G401.6 (cell line): Measurements from ENCODE around the gene SMARCD3.

ENCODE experiments used
- FAIRE-seq: peaks from 2 replicates; lab custom pipeline; 2012; peaks lifted over from hg19 to GRCh38; lab: Jason Lieb, UNC

SMARCD3 gene

DNA sequence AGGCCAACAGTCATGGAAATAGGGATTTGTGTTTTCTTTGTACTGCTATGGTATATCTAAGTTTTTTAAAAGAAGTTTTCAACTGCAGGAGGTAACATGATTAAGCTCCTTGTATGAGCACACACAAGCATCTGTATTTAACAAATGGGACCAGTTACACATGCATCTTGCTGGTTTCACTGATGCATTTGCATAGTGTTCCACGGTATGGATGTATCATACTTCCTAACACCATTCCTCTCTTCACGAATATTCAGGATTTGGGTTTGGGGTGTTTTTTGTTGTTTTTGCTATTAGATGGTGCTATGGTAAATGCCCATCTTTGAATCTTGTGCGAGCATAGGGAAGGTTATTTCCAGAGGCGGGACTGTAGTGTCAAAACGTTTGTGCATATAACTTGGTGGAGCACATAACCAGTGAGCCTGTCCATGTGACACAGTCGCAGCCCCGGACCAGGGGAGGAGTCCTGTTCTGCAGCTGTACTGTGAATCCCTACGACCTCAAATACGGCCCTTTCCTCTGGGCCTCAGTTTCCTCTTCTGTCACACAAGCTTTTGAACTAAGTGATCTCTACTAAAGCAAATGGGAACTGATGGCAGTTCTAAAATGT lies 40.1 kb downstream of the SMARCD3 start:
- no peak for FAIRE-seq

DNA sequence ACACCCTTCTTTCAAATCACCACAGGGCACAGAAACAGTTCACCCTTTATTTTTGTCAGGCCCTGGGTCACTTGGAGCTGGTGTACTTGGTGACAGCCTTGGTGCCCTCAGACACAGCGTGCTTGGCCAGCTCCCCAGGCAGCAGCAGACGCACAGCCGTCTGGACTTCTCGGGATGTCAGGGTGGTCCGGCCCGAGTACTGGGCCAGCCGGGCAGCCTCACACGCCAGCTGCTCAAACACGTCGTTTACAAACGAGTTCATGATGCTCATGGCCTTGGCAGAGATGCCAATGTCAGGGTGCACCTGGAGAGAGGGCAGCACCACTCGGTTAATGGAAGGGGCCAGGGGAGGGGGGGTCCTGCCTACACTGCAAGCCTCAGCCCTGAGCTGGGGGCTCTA lies 40.7 kb downstream of the SMARCD3 start:
- FAIRE-seq, result no peak

DNA sequence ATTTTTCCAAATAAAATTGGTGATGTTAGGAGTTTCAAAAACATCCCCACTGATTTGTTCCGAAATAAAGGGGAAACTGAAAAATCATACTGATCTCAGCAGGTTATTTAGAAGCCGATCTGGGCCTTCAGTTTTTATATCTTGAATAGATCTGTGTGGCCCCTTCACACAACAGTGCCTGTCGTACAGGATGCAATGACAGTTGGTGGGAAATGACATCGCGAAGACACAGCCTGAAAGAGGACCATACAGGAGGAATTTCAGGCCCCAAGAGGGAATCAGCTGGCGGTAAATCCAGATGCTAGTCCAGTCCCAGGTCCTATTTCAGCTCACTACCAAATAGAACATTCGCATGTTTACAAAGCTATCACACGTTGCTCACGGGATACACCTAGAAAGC lies 41.2 kb downstream of the SMARCD3 start:
- no peak for FAIRE-seq

DNA sequence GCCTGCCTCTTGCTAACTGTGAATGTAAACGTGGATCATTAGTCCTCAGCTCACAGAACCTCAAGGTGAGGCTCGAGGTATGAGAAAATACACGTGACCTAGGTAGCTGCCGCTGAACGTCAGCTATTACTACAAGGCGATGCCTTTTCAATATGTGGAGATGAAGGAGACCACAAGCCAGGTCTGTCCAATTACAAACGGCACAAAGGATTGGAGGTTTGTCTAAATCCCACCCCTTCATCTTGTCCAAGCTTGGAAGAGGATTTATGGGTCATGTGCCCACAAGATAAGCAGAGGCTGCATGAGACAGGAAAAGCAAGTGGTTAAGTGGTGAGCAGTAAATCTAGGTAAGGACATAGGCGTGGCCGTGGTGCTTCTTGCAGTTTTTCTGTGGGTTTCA lies 41.6 kb downstream of the SMARCD3 start:
- FAIRE-seq, result no peak

DNA sequence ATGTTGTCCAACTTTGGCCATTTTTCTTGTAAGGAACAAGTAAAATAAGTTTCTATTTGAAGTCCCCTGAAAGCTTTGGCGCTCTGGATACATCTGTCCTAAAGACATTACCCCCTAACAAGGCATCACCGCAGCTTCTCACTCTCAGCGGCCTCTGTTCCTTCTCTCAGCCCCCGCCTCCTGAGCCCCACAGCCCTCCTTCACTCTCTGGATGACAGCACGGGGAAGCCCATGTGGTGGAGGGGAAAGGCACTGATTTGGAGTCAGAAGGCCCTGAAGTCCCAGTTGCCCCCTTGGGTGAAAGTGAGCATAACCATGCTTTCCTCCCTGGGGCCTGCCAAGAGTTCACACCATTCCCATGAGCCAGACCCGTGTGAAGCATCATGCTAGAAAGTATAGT lies 42.8 kb downstream of the SMARCD3 start:
- FAIRE-seq, result no peak

DNA sequence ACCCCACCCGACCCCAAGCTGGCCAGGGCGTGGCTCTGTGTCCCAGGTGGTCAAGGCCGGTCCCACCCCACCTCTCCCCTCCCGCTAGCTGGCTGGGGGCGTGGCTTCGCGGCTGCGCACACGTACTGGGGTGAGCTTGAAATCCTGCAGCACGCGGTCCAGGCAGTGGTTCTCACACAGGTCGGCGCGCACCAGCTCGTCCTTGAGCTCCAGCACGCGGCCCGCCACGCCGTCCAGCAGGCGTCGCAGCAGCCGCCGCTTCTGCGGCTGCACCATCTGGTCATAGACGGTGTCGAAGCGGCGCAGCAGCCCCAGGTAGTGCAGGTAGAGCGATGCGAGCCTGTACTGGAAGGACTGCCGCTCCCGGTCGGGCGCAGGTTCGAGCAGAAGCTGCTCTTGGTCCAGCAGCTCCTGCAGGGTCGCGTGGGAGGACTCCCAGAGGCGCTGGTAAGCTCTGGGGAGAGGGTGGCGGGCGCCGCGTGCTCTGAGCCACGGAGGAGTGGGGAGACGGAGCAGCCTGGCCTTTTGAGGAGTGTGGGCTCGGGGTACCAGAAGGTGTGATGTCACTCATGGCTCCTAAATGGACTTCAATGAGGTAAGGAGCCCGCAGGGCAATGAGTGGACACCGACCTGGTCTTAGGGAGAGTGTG lies 44.0 kb downstream of the SMARCD3 start:
- FAIRE-seq, result no peak

DNA sequence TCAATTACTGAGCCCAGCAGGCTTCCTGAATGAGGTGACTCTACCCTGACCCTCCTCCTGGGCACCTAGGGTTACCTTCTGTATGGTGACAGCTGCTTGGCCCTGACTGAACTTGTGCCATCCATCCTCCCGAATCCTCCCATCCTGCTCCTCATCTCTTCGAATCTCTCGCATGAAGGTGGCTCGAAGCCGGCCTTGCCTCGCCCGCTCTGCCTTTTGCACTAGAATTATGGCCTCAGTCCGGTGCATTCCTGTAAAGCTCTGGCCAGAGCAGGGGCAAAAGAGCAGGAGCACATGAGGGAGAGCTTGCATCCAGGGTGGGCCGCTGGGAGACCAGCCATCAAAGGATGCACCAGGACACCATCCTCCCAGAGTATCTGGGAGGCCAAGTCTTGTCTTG lies 45.7 kb downstream of the SMARCD3 start:
- FAIRE-seq, result no peak

DNA sequence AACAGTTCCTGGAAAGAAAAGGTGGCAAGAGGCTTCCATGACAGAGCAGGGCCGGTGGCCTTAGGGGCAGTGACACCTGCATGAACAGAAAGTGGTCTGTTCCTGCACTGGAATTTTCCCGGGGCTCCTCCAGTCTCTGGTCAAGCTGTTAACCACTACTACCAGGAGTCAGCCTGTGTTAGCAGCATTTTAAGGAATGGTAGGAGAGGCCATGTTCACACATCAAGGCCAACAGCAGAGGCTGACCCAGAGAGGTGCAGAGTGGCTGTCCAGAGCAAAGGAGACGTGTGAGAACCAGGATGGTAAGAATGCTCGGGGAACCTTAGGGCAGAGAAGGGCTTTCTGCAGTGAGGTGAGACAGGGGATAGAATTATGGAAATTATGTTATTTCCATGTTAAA lies 46.7 kb downstream of the SMARCD3 start:
- FAIRE-seq, result no peak

DNA sequence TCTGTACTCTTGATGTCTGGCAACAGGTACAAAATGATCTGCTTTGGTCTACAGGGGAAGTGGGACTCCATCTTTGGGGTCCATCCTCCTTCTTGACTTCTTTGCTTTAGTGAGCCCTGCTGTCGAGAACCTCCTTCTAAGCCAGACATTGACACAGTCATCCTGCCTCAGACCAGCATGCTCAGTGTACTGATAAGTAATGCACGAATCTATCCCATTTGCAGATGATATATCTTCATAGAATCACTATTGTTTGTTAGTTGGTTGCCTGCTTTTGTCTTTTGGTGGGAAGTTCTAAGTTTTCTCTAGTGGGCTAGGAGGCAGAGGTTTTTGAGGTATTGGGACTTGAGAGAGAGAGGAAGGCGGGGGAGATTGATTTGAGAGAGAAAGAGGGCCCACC lies 47.1 kb downstream of the SMARCD3 start:
- no peak for FAIRE-seq

DNA sequence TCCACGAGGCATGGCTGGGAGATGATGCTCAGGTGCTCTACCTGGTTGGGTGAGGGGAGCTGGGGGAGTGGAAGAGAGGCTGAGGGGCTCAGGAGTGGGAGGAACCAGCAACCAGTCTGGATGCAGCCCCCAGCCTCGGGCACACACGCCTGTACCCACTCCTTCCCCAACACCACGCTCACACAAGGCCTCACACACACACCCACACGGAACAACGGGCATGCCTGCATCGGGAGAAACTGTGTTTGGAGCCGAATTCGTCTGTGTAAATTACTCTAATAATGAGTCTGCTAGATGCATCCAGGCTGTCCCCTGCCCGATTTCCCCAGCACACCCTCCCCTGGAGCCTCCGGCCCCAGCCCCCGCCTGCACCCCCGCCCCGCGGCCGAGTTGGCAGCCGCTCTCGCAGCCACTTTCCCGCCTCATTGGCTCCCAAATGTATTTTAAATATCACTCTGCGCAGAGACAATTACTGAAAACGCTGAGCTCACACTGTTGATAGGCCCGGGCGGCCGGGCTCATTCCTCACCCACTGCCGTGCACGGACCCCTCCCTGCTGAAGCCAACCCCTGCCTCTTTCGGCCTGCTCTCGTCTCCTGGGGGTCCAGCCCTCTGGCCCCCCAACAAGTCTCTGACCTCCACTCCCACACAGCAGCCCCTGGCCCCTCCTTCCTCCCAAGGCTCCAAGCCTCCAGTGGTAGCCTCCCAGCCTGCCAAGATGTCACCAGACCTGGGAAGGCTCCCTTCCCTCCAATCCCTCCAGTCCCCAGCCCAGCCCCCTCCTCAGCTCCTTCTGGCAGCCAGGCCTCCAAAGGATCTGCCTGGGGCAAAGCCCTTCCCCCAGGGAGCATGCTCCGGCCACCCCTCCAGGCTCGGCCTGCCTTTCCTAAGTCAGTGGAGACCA lies 49.3 kb downstream of the SMARCD3 start:
- FAIRE-seq, result no peak

DNA sequence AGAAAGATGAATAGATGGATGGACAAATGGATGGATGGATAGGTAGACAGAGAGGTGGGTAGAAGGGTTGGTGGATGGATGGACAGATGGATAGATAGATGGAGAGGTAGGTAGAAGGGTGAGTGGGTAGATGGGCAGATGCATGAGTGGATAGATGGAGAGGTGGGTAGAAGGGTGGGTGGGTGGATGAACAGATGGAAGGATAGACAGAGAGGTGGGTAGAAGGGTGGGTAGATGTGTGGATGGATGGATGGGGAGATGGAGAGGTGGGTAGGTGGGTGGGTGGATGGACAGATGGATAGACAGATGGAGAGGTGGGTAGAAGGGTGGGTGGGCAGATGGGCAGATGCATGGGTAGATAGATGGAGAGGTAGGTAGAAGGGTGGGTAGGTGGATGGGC lies 50.6 kb downstream of the SMARCD3 start:
- FAIRE-seq, result no peak

DNA sequence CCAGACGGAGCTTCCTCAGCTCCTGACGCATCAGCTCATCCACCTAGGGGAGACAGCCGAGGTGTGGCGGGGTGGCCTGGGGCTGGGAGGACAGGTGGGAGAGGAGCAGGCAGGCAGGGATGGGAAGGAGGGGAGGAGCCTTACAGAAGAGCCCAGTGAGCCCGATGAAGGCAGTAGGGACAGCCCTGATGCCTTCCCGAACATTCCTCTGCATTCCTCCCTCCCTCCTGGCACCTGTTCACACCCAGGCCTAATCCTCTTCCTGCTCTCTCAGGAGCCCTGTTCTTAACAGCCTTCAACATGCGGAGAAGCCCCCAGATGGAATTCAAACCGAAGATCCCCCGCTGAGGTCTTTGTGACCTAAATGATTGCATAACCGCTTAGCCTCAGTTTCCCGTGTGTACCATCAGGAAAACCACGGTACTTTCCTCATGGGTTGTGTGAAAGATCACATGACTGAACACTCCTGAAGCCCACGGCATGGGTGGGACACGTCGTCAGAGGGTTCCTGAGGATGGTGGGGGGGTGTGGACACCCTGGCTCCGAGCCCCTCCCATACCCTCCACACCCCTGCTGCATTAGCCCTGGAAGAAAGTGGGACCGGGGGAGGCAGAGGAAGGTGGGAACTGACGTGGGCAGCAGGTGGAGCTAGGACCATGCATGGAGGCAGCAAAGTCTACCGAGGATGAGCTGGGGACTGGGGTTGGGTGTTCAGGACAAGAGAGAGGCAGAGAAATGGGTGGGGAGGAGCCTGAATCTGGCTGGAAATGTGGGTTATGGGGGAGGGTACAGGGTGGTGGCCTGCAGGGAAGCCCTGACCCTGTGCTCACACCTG lies 52.7 kb downstream of the SMARCD3 start:
- no peak for FAIRE-seq

DNA sequence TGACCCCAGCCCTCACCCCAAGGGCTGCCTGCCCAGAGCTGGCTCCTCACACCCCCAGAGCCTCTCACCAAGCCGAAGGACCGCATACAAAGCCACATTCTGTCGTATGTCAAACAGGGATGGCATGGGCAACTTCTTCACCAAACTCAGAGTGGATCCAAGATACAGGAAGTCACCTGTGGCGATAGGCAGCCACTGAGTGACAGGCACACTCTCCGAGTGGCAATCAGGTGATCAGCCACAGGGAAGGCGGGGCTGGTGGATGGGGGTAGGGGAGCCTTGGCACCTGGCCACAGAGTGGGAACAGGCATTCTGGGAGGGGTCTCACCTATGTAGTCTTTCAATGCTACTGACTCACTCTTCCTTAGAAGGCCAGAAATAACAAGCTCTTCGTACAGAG lies 54.3 kb downstream of the SMARCD3 start:
- no peak for FAIRE-seq

DNA sequence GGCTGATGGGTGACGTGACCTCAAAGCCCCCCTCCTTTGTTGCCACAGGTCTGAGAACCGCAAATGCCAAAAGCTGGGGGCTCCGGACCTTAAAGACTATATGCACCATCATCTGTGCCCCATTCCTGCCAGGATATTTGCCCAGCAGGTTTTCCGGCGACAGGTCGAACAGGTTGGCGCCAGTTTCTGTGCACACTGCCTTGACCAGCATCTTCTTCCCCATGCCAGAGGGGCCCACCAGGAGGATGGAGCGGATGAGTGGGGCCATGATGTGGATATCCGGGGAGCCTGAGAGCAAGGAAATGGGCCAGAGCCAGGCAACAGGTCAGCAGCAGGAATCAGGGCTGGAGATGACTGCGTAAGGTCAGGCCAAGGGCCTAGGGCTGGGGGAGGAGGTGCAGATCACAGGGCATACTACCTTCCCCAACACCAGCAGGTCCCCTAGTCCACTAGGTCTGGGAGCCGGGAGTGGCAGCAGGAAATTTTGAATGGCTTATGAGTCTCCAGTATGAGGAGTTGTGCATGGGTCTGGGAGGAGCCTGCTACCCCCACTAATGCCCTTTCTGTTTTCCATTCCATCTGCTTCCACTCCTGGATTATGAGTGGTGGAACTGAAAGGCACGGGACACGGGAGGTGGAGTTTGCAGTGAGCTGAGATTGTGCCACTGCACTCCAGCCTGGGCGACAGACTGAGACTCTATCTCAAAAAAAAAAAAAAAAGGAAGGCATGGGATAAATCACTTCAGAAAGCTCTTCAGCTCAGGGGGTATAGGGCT lies 55.1 kb downstream of the SMARCD3 start:
- FAIRE-seq, result no peak

DNA sequence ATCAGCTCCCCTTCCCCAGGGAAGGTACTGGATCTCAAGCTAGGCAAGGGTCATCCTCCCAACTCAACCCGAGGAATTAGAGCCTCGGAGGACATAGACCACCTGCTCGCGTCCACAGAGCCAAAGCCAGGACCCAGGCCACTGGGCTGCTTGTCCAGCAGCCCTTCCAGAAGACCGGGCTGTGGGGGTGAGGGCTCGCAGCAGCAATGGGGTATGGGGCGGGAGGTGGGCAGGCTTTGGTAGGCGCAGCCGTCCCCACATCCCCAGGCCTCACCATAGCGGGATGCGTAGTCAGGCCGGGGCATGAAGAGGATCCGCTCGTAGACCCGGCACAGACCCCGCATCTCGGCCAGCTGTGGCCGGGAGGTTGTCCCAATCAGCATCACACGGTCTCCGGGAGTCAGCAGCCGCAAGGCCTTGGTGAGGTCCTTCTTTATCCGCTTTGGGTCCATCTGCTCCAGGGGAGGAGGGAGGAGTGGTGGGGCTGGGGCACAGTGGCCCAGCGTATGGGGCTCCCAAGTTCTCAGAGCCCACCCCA lies 56.4 kb downstream of the SMARCD3 start:
- FAIRE-seq, result no peak

DNA sequence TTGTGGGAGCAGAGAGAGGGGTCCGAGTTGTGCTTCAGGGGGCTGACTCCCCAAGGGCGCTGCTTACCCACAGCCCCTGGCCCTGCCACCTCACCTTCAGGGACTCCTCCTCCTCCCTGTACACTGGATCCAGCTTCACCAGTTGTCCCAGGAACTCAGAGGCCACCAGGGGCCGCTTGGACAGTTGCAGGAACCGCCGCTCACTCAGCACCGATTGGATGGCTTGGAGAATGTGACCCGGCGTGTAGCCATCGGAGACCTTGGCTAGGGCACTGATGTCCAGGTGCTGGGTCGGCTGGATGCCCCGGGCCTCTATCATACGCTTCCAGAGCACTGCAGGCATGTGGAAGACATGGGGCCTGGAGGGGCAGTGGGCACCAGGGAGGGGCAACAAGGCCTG lies 57.0 kb downstream of the SMARCD3 start:
- FAIRE-seq, result no peak

DNA sequence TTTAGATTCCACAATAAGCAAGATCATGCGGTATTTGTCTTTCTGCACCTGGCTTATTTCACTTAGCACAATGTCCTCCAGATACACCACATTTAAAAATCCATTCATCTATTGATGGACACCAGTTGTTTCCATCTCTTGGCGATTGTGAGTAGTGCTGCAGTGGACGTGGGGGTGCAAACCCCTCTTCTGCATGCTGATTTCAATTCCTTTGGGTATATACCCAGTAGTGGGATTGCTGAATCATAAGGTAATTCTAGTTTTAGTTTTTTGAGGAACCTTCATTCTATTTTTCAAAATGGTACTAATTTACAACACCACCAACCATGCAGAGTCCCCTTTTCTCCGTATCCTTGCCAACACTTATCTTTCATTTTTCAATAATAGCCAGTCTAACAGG lies 59.5 kb downstream of the SMARCD3 start:
- no peak for FAIRE-seq
